CD4-positive, alpha-beta T cell treated with Interleukin-4 for 4 hours (primary cell): ENCODE results near the gene SNRNP40.
"Not testable (repeated sequence)": the region's sequence is repeated elsewhere in the genome, so short reads cannot be mapped to it uniquely, and the experiment has no call there.

Experiments
- DNase-seq: peaks from one replicate; pipeline ENCODE4 v3.0.0-alpha.2; 2020

SNRNP40 gene

GRCh38 chr1:31273619-31274018 lies 23.0 kb downstream of the SNRNP40 start:
- DNase-seq = no peak

DNA sequence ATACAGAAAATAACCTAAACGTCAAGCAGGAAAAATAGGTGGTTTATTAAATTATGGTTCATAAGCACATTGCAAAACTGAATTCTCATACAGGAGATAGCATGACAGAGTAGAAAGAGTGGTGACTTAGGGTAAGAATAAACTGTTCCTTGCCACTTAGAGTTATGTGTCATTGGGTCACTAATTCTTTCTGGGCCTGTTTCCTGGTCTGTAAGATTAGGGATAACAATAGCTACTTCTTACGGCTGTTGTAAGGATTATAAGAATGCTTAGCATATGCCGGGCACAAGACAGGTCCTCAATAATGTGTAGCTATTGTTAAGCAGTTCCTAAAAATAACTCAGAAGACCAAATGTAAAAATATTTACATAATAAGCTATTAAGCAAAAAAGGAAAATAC lies 24.2 kb downstream of the SNRNP40 start:
- DNase-seq = no peak

DNA sequence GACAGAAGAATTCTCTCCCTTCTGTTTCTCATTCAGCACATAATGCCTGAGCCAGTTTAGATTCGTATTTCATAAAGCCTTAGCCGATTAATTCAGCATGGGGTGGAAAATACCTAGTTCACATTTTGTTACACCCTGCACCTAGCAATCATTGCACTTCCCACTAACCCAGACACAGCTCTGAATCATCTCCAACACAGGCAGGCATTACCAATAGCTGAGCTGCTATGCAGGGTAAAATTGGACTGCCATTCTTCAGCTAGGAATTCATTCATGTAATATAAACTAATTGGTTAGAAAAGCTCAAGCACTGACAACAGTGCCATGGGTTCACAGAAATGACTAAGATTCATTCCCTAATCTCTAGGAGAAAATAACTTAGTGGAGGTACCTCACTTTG lies 30.0 kb downstream of the SNRNP40 start:
- no peak for DNase-seq

GRCh38 chr1:31264790-31265386 lies 31.7 kb downstream of the SNRNP40 start:
- no peak for DNase-seq

- DNase-seq = no peak
Measured at GRCh38 chr1:31263408-31263807, 33.2 kb downstream of the SNRNP40 start.

DNA sequence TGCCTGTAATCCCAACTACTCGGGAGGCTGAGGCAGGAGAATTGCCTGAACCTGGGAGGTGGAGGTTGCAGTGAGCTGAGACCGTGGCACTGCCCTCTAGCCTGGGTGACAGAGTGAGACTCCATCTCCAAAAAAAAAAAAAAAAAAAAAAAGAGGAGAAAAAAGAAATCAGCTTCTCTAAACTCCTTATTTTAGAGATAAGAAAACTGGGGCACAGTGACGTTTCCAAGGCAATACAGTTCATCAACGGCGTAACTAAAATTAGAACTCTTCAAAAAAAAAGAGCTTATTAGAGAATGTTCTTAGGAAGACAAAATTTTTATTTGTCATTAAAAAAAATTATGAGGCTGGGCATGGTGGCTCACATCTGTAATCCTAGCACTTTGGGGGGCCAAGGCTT lies 34.2 kb downstream of the SNRNP40 start:
- not testable (repeated sequence) for DNase-seq

DNA sequence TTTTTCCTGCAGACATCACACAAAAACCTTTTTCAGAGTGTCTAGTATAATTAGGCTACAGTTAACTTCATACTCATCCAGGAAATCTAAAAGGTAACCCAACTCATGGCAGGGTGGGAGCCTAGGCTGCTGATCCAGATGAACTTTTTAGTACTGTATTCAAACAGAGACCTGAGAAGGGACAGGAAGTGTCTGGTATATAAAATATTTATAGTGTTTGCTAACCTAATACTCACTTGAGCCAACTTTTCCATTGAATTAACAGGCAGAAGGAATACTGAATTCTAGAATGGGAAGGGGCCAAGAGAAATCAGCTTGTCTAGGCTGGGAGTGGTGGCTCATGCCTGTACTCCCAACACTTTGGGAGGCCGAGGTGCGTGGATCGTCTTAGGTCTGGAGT lies 34.7 kb downstream of the SNRNP40 start:
- DNase-seq = no peak

- no peak for DNase-seq
Measured at GRCh38 chr1:31259746-31260145, 36.8 kb downstream of the SNRNP40 start.

GRCh38 chr1:31258581-31258980 lies 38.0 kb downstream of the SNRNP40 start:
- no peak for DNase-seq

DNA sequence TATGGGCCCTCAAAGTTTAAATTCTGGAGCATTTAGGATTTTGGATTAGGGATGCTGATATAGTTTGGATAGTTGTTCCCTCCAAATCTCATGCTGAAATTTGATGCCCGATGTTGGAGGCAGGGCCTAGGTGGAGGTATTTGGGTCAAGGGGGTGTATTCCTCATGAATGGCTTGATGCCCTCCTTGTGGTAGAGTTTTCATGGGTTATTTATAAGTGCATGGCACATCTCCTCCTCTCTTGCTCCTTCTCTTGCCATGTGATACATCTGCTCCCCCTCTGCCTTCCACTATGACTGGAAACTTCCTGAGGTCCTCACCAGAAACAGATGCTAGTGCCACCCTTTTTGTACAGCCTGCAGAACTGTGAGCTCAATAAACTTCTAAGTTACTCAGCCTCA lies 39.4 kb downstream of the SNRNP40 start:
- no peak for DNase-seq

DNA sequence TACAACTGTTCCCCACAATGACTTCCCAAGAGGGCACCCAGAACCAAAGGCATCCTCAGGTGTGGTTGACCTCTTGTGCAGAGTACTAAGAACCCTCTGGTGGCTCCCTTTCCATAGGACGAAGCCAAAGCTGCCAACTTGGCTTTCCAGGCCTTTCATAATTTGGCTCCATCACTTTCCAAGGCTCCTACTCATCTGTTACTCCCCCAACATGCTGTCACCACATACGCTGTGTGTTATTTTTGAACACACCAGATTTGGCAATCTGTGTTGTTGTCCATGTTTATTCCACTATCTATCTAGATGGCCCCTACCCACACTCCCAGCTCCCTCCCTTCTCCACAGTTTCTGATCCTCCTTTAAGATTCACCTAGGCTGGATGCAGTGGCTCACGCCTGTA lies 46.7 kb downstream of the SNRNP40 start:
- DNase-seq = no peak

DNA sequence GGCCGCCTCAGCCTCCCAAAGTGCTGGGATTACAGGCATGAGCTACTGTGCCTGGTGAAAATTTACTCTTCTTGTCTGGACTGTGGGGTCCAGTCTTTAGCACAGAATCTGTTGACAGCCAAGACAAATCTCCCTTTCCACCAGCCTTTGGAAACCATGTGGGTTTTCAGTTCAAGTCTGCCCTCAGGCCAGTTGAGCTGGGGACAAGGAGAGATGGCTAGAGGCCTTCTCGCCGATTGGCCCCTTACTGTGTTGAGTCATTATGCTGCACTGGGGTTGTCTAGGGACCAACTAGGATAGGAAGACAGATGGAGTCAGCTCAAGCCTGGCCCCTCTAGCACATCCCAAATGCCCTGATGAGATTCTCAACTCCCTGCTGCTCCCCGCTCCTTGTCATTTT lies 48.3 kb downstream of the SNRNP40 start:
- no peak for DNase-seq

DNA sequence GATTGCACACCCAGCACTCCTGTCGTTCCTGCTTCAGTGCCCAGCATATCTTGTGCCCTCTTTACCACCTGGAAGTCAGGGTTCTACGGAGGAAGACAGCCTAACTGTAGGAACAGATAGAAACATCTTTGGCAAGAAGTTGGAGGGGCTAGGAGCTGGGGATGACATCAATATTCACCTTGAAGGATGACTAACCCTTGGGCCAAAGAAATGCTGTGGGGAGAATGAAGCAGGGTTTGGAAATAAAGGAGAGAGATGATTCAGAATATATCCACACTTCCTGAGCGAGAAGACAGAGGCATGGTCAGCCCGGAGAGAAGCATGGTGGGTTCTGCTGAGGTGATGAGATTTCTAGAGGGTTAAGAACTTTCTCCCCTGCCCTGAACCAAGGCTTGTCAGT lies 52.3 kb downstream of the SNRNP40 start:
- no peak for DNase-seq

DNA sequence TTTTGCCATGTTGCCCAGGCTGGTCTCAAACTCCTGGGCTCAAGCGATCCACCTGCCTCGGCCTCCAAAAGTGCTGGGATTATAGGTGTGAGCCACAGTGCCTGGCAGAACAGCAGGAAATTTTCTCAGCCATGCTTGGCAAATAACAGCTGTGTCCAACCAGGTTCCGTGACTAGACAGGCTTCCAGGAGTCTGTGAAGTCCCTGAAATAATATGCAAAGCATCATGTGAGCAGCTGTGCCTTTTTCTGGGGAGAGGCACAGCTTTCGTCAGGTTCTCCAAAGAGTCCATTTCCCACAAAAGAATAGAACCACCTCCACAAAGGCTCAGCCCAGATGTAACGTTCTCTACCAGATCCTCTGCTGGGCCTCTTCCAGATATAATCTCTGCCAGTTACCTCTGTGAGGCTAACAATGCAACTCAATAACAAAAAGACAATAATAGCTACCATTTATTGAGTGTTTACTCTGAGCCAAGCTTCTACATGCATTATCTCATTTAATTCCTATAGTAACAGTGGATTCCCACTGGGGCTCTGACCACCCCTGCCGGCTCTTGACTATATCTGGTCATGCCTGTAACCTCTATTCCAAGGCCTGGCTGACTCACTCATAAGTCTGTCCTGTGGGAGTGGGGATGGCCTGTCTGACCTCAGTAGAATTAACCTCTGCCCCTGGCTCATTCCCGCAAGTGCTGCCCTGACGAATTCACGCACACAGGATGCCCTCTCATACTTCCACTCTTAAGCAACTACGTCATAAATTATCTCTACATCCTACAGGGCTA lies 52.9 kb downstream of the SNRNP40 start:
- no peak for DNase-seq

- no peak for DNase-seq
Measured at GRCh38 chr1:31241321-31241720, 55.3 kb downstream of the SNRNP40 start.

- DNase-seq = no peak
Measured at GRCh38 chr1:31239653-31240241, 56.8 kb downstream of the SNRNP40 start, which contains the start of gene NKAIN1. Gene NKAIN1 (minus strand): TSS chr1:31239887. CDS start chr1:31239547, 340 bp downstream.

GRCh38 chr1:31238986-31239613 lies 57.5 kb downstream of the SNRNP40 start:
- DNase-seq = no peak

DNA sequence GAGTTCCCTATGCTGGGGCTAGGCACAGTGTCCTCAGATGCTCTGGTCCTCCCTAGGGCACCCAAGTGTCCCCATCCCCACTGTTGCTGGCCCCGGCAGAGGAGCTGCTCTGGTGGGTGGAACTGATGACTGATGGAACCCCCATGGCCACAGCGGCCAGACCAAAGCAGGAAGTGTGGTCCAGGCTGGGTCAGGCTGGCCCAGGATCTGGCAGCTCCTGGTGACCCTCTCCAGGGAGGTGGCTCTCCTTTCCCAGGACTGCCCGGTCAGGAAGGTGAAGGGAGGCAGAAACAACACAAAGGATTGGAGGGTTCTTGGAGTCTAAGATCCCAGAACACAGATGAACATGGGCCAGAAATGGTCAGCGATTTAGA lies 58.0 kb downstream of the SNRNP40 start:
- DNase-seq = no peak

DNA sequence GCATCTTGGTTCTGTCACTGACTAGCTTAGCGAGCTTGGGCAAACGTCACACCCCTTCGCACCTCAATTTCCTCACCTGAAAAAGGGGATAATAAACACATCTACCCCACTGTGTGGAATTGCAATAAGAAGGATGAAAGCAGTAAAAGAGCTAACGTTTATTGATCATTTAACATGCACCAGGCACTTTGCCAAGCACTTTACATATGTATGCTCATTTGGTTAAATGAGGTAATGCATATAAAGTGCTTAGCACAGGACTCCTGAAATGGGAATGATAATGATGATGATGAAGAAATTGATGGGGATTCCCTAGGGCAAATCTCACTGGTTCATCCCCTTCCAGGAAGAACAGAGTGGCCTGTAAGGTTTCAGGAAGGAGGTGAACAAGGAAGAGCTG lies 61.7 kb downstream of the SNRNP40 start:
- DNase-seq = no peak

GRCh38 chr1:31234123-31234708 lies 62.4 kb downstream of the SNRNP40 start:
- DNase-seq = no peak

DNA sequence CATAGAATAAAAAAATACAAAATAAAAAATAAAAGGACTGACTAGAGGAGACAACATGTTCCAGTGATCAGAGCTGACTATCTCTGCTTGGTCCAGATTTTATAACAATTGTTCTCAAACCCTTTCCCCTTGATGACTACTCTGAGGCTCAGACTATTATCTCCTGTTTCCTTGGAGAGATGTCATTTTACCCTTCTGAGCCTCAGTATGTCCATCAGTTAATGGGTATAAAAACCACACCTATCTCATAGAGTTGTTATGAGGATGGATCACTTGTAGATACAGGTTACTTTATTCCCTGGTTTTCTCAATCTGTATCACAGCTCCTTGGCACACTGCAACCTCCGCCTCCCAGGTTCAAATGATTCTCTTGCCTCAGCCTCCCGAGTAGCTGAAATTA lies 63.9 kb downstream of the SNRNP40 start:
- no peak for DNase-seq

DNA sequence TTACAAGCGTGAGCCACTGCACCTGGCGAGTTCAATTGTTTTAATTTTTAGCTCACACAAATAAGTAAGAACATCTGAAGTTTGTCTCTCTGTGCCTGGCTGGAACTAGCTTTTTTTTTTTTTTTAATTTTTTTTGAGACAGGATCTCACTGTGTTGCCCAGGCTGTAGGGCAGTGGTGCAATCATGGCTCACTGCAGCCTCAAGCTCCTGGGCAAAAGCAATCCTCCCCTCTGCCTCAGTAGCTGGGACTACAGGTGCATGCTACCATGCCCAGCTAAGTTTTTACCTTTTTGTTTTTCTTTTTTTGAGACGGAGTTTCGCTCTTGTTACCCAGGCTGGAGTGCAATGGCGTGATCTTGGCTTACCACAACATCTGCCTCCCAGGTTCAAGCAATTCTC lies 64.8 kb downstream of the SNRNP40 start:
- no peak for DNase-seq

GRCh38 chr1:31230378-31230777 lies 66.2 kb downstream of the SNRNP40 start:
- no peak for DNase-seq

GRCh38 chr1:31228986-31229385 lies 67.6 kb downstream of the SNRNP40 start:
- no peak for DNase-seq
